Epithelial cell of esophagus (primary cell): ENCODE results near the gene C2orf92.

ENCODE experiments used
- DNase-seq: peaks from one replicate; pipeline ENCODE4 v3.0.0; 2010; ENCODE audit warnings: low read depth
- H3K4me3 ChIP-seq: 2 replicates; pipeline ENCODE4 v1.5.1; 2011; ENCODE audit warnings: mild to moderate bottlenecking, low read length, control low read depth
- TF ChIP-seq, protein P1 (sequence below): IDR thresholded peaks from 2 replicates; pipeline ENCODE4 v1.5.1; 2011; ENCODE audit warnings: low read depth, mild to moderate bottlenecking, low read length, control low read depth, inconsistent platforms; ENCODE audit not compliant: insufficient read depth; ENCODE audit errors: missing control alignments

C2orf92 gene

DNA sequence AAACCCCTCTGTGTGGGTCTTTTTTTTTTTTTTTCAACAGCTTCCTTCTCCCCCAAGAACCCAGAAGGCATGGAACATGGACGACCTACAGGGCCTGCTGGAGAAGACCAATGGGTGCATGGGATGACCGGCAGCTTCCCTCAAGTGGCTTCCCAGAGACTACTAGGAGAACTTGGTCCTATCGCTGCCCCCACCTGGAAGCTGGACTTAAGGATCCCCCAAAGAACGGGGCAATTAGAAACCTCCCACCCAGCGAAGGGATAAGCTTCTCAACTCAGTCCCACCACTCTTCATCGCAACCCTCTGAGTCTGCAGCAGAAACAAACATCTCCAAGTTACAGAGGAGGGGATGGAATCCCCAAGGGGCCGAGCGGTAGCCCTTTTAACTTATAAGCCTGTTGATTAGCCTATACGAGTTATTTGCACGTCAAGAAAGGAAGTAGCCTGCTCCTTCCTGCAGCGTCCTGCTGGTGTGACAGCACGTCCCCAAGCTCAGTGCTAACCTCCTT is 7.1 kb upstream of the C2orf92 start:
- TF ChIP-seq, protein P1, sequence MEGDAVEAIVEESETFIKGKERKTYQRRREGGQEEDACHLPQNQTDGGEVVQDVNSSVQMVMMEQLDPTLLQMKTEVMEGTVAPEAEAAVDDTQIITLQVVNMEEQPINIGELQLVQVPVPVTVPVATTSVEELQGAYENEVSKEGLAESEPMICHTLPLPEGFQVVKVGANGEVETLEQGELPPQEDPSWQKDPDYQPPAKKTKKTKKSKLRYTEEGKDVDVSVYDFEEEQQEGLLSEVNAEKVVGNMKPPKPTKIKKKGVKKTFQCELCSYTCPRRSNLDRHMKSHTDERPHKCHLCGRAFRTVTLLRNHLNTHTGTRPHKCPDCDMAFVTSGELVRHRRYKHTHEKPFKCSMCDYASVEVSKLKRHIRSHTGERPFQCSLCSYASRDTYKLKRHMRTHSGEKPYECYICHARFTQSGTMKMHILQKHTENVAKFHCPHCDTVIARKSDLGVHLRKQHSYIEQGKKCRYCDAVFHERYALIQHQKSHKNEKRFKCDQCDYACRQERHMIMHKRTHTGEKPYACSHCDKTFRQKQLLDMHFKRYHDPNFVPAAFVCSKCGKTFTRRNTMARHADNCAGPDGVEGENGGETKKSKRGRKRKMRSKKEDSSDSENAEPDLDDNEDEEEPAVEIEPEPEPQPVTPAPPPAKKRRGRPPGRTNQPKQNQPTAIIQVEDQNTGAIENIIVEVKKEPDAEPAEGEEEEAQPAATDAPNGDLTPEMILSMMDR = no peak
- peak overlapping the region; percentile 70 for H3K4me3 ChIP-seq
- no peak for DNase-seq

DNA sequence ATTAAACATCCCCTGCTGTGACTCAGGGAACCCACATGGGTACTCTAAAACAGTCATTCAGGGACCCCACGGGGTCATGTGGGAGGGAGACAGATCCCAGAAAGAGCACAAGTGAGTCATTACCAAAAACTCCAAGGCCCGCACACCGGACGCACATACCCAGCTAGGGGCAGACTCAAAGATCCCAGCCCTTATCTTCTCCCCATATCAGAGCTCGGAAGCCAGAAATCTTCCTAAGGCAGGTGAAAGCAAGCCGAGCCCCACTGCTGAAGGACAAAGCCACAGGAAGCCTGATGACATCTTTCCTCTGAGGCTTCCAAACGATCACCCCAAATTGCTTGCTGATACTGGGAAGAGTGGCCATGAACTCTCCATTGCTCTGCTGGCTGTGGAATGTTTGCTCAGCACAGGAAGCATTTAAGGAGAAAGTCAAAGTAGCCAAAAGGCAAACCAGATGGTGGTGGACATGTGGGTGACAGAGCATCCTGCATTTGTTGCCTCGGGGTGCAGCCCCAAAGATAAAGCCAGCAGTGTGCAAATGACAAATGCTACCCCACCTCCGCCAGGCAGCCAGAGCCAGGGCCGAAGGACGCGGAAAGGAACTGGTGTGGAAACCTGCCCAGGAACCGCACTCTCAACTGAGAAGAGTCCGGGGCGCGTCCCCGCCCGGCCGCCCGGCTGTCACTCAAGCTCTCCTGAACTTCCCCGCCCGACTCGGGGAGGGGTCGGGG is 6.5 kb upstream of the C2orf92 start:
- TF ChIP-seq, protein P1 = no peak
- peak overlapping the region; percentile 70 for H3K4me3 ChIP-seq

DNA sequence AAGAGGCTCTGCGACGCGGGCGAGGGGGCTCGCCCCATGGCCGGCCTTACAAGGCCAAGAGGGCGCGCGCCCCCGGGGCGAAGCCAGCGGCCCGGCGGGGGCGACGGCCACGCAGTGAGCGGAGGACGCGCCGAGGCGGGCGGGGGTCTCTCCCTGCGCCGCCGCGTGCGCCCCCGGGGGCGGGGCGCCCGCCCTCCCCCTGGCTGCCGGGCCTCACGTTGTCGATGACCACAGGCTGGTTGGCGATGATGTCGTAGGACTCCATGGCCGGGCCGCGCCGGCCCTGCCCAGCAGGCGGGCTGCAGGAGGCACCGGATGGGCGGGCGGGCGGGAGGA is 5.9 kb upstream of the C2orf92 start:
- H3K4me3 ChIP-seq = peak overlapping the region; percentile 70
- TF ChIP-seq, protein P1 = no peak
- DNase-seq = no peak

More for the DNA sequence above, 6.5 kb upstream of the C2orf92 start:
- peak; percentile 74 for DNase-seq

DNA sequence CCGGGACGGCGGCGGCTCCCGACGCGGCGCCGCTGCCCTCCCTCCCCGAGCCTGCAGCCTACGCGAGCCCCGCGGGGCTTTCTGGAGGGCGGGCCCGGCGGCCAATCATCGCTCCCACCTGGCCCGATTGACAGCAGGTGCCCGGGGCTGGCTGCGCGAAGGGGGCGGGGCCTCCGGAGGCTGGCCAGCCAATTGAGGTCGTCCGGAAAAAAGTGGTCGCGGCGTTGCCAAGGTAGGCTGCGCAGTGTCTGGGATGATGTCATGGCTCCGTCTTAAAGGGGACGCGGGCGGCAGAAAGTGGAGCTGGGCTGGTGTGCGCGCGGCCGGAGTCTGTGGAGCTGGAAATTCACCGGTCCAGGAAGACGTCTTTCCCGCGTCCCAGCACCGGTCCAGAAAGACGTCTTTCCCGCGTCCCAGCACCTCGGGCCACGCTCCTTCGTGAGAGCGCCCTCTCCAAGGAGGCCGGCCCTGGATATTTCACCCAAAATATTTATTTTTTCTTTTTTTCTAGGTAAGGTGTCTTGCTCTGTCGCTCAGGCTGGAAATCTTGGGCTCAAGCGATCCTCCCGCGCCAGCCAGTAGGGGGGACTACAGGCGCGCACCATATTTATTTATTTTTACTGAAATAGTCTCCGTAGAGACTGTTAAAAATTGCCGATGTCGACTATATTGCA is 5.4 kb upstream of the C2orf92 start, which contains the start of gene ACTR1B:
ACTR1B (minus strand) TSS at position 83 of the 674 bp plus-strand sequence. CDS start 154 bp downstream, outside the sequence.
- TF ChIP-seq, protein P1 = peak; percentile 62
- peak within 1 kb of the TSS; percentile 70 for H3K4me3 ChIP-seq
- peak; percentile 99 for DNase-seq

DNA sequence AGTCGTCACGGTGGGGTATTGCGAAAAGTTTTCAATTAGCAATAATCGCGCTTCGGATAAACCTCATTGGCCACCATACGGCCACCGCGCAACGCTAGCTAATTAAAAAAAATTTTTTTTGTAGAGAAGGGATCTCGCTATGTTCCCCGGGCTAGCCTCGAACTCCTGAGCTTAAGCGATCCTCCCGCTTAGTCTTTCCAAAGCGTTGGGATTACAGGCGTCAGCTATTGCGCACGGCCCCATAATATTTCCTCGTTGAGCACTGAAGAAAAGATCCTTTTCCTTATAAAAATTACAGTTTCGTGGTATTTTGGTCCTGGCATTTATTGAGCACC is 4.9 kb upstream of the C2orf92 start:
- H3K4me3 ChIP-seq = peak overlapping the region; percentile 67
- TF ChIP-seq, protein P1 = no peak
- DNase-seq = no peak

DNA sequence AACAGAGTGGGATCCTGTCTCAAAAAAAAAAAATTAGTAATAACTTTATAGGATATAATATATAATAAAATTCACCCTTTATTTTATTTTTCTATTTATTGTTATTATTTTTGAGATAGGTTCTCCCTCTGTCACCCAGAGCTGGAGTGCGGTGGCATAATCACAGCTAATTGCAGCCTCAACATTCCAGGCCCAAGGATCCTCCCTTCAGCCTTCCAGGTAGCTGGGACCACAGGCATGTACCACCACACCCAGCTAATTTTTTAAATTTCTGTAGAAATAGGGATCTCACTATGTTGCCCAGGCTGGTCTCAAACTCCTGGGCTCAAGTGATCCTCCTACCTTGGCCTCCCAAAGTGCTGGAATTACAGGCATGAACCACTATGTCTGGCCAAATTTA is 958 bp downstream of the C2orf92 start:
- no peak overlapping the region for H3K4me3 ChIP-seq
- DNase-seq = no peak
- TF ChIP-seq, protein P1 = no peak
